Mucosa of rectum (tissue), 2 donors: ENCODE results near the gene SYNDIG1.

ENCODE experiments used
- H3K27ac ChIP-seq, 2 donors: one replicate each; pipeline ENCODE4 v1.7.0; 2013; ENCODE audit warnings: inconsistent platforms in 2 of 2, low read depth in 2 of 2, low read length in 2 of 2
- H3K27me3 ChIP-seq, 2 donors: one replicate each; pipeline ENCODE4 v1.7.0; 2013; ENCODE audit warnings: low read length in 2 of 2; ENCODE audit not compliant: control insufficient read depth in 2 of 2, insufficient read depth in 2 of 2
- H3K36me3 ChIP-seq, 2 donors: one replicate each; pipeline ENCODE4 v1.7.0; 2013; ENCODE audit warnings: low read length in 2 of 2; ENCODE audit not compliant: control insufficient read depth in 2 of 2, insufficient read depth in 2 of 2
- H3K4me1 ChIP-seq, 2 donors: one replicate each; pipeline ENCODE4 v1.7.0; 2013; ENCODE audit warnings: low read length in 2 of 2, mild to moderate bottlenecking in 1 of 2; ENCODE audit not compliant: control insufficient read depth in 2 of 2, insufficient read depth in 2 of 2
- H3K4me3 ChIP-seq, 2 donors: one replicate each; pipeline ENCODE4 v1.7.0; 2013; ENCODE audit warnings: low read length in 2 of 2
- H3K9ac ChIP-seq, 2 donors: one replicate each; pipeline ENCODE4 v1.7.0; 2013; ENCODE audit warnings: low read length in 2 of 2, low read depth in 1 of 2, mild to moderate bottlenecking in 1 of 2
- H3K9me3 ChIP-seq, 2 donors: one replicate each; pipeline ENCODE4 v1.7.0; 2013; ENCODE audit warnings: low read length in 2 of 2; ENCODE audit not compliant: control insufficient read depth in 2 of 2
- donor health status: healthy.
- donor health status: Normal muscosa, but diverticular disease.

The SYNDIG1 gene

DNA sequence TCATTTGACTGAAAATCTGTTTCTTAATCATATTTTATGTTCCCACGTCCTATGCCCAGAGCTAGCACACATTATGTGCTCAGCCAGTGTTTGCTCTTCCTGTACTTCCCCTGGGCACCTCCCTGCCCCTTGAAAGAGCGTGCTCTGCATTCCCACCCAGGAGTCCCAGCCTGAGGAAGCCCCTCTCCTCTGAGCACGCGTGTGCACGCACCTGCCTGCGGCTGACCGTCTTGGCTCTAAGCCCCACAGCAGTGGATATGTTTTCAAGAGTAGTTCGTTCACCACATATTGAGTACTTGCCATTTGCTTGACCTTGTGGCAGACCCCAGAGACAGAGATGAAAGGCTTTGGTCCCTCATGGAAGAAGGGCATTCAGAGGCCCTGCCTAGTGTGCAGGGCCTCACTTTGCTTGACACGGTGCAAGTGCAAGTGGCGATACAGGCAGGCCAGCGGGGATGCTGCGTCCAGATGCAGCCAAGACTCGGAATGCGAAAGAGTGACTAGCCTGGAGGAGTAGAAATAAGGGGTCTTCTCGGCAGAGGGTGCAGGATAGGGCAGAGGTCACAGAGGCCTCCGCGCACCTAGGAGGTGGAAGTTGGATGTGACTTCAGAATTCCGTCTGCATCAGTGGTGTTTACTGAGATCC, 14.1 kb downstream of the SYNDIG1 start:
- H3K27ac ChIP-seq: no peak overlapping the region
- H3K9me3 ChIP-seq: no peaks in the 10 kb centered on the region
- no peak overlapping the region for H3K9ac ChIP-seq
- peaks cover 0 to 8% of the 10 kb centered on the region in 2 donors for H3K4me1 ChIP-seq
- H3K4me3 ChIP-seq: no peak overlapping the region
- no peaks in the 10 kb centered on the region for H3K27me3 ChIP-seq
- H3K36me3 ChIP-seq: no peaks in the 10 kb centered on the region

DNA sequence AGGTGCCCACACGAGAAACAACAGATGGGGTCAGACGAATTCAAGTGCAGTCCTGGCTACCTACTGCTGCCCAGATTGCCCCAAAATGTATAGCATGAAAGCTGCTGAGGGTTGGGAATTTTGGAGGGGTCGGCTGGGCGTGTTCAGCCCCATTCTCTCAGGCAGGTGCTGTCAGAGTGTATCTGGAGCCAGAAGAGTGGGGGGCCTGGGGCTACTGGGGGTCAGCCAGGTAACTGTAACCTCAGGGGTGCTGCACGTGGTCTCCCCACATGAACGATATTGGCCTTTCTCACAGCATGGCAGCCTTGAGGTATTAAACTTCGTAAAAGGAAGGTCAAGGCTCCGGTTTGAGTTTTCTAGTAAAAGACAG, 14.6 kb downstream of the SYNDIG1 start:
- H3K4me3 ChIP-seq: no peak overlapping the region
- no peak overlapping the region for H3K9ac ChIP-seq
- no peaks in the 10 kb centered on the region for H3K27me3 ChIP-seq
- H3K27ac ChIP-seq: no peak overlapping the region
- peaks cover 0 to 8% of the 10 kb centered on the region in 2 donors for H3K4me1 ChIP-seq
- no peaks in the 10 kb centered on the region for H3K36me3 ChIP-seq
- no peaks in the 10 kb centered on the region for H3K9me3 ChIP-seq

DNA sequence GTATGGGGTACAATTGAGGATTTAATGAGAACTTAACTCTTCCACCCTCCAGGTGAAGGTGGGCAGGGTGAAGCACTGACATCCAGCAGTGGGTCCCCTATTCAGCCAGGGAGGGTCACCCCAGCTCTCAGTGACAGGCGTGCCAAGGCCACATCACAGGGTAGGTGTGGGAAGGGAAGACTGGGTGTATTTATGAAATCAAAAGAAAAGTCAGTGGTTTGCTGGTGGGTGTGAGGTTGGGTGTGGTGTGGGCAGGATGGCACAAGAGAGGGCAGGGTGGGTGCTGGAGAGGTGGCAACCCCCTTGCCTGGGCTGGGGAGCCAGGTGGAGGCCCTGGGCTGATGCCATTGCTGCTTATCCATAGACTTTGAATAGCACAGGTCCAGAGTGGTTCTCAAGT, 16.6 kb downstream of the SYNDIG1 start:
- Histone ChIP-seq H3K9ac (no peak overlapping the region), H3K9me3 (no peaks in the 10 kb centered on the region), H3K4me3 (no peak overlapping the region), H3K27ac (no peak overlapping the region), H3K27me3 (no peaks in the 10 kb centered on the region), H3K4me1 (peaks cover 0 to 8% of the 10 kb centered on the region in 2 donors), H3K36me3 (no peaks in the 10 kb centered on the region)

DNA sequence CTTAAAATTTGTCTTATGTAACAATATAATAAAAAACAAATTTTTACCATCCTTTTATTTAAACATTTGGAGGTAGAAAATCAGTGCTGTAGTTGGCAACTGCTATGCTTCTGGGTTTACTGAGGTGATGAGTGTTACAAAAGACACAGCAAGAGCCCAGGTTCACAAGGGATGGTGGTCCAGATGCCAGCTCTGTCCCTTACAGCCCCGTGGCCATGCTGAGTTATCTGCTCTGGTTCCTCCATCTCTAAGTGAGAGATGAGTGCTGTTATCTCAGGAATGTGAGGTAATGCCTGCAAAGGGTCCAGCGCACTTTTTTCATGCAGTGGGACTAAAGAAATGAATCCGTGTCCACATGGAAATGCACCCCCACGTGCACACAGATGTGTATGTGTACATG, 17.8 kb downstream of the SYNDIG1 start:
- no peaks in the 10 kb centered on the region for H3K27me3 ChIP-seq
- no peak overlapping the region for H3K9ac ChIP-seq
- no peaks in the 10 kb centered on the region for H3K9me3 ChIP-seq
- H3K36me3 ChIP-seq: no peaks in the 10 kb centered on the region
- H3K4me1 ChIP-seq: peaks cover 0 to 8% of the 10 kb centered on the region in 2 donors
- no peak overlapping the region for H3K27ac ChIP-seq
- no peak overlapping the region for H3K4me3 ChIP-seq

DNA sequence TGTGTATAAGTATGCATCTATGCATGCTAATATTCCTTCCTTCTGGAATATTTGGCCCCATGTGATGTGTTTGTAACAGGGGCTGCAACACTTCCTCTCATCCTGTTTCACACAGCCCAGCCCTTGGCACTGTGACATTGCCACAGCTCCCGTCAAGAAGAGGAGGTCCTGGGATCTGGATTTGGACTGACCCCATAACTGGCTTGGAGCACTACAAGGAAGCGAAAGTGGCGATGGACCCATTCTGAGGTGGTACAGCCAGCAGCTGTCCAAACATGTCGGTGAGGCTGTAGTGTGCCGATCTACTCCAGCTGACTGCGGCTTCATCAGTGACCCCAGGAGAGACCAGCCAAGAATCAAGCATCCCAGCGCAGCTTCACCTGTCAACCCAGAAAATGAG, 18.2 kb downstream of the SYNDIG1 start:
- Histone ChIP-seq H3K4me1 (peaks cover 0 to 8% of the 10 kb centered on the region in 2 donors), H3K36me3 (no peaks in the 10 kb centered on the region), H3K4me3 (no peak overlapping the region), H3K9ac (no peak overlapping the region), H3K27ac (no peak overlapping the region), H3K9me3 (no peaks in the 10 kb centered on the region), H3K27me3 (no peaks in the 10 kb centered on the region)

DNA sequence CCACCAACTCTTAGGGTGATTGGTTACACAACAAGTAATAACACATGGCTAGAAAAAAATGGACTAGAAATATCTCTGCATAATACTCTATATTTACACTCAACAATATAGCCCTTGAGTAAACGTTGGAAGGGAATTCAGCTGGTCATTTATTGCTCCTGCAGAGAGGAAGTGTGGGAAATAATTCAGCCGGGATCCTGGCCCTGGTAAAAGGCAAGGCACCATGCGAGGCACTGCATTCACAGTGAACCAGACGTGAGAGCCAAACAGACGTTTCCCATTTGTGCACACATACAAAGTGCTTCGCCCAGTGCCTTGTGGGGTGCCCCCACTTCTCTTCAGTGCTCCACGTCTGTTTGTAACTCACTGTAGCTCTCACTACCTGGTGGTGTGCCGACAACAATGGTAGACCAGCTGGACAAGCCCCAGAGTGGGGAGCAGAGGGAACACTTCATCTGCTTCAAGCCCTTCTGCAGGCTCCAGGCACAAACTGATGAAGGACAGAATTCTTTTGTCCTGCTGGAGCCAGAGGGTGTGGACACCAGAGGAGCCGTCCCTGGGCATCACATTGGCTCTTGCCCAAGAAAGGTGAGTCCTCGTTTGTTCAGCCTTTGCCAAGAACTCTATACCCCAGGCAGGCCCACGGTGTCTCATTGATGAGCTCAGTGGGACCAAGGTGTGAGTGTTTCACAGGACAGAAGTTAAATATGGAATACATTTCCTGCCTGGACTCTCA, 18.8 kb downstream of the SYNDIG1 start:
- Histone ChIP-seq H3K9me3 (no peaks in the 10 kb centered on the region), H3K27ac (no peak overlapping the region), H3K4me1 (peaks cover 0 to 8% of the 10 kb centered on the region in 2 donors), H3K9ac (no peak overlapping the region), H3K27me3 (no peaks in the 10 kb centered on the region), H3K36me3 (no peaks in the 10 kb centered on the region), H3K4me3 (no peak overlapping the region)

DNA sequence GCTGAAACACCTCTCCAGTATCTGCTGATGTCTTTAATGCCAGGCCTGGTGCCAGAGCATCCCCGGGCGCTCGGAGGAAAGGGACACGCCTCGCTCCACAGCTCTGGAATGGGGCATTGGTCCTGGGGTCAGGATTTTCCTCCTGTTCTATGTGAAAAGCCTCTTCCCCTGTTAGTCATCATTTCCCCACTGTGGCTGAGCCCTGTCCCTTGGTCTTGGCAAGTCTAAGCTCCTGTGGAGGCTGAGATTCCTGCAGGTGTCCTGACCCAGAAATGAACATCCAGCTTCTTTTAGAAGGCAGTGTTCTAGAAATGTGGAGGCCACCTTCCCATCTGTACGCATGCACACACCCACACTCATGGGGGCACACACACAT, 19.4 kb downstream of the SYNDIG1 start:
- no peaks in the 10 kb centered on the region for H3K27me3 ChIP-seq

DNA sequence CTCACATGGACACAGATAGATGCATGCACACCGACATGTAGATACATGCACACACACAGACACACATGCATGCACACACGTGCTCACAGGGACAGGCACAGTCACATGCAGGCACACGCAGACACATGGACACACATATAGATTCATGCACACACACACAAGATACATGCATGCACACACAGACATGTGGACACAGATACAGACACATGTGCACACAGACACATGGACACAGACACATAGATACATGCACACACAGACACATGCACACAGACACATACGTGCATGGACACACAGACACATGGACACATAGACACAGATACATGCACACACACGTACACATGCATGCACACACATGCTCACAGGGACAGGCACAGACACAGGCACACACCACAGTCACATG, 19.8 kb downstream of the SYNDIG1 start:
- no peaks in the 10 kb centered on the region for H3K27me3 ChIP-seq
- no peak overlapping the region for H3K4me3 ChIP-seq
- H3K4me1 ChIP-seq: peaks cover 0 to 8% of the 10 kb centered on the region in 2 donors
- no peaks in the 10 kb centered on the region for H3K9me3 ChIP-seq
- no peak overlapping the region for H3K27ac ChIP-seq
- H3K36me3 ChIP-seq: no peaks in the 10 kb centered on the region
- no peak overlapping the region for H3K9ac ChIP-seq

More for the DNA sequence above, 19.4 kb downstream of the SYNDIG1 start:
- no peak overlapping the region for H3K27ac ChIP-seq
- H3K9me3 ChIP-seq: no peaks in the 10 kb centered on the region
- H3K4me3 ChIP-seq: no peak overlapping the region
- peaks cover 0 to 8% of the 10 kb centered on the region in 2 donors for H3K4me1 ChIP-seq
- H3K36me3 ChIP-seq: no peaks in the 10 kb centered on the region
- no peak overlapping the region for H3K9ac ChIP-seq

DNA sequence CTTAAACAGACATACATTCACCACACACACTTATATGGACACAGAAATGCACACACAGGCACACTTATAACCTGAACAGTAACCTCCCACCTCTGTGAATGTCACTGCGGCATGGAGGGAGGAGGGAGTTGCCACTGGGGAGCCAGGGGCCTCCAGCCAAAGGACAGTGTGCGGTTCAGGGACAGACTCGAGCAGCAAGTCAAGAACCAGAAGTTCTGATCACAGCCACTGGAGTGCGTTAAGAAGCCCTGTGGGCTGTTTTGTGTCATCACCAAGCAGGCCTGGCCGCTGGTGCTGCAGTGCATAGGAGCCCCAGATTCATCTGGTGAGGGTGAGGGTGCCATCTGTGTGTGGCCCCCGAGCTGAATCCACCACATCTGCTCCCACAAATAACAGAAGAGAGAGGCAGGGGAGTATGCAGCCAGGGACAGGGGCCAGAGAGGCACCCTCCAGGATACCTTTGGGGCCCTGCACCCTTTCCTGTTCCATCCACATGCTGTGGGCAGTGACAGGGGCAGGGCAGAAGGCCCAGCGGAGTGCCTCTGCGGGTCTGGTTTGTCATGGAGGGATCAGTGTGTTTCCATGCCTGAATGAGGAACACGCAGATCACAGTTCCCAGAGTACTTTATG, 20.3 kb downstream of the SYNDIG1 start:
- no peak overlapping the region for H3K27ac ChIP-seq
- H3K27me3 ChIP-seq: no peaks in the 10 kb centered on the region
- no peak overlapping the region for H3K9ac ChIP-seq
- no peak overlapping the region for H3K4me3 ChIP-seq
- no peaks in the 10 kb centered on the region for H3K9me3 ChIP-seq
- peaks cover 0 to 8% of the 10 kb centered on the region in 2 donors for H3K4me1 ChIP-seq
- no peaks in the 10 kb centered on the region for H3K36me3 ChIP-seq

DNA sequence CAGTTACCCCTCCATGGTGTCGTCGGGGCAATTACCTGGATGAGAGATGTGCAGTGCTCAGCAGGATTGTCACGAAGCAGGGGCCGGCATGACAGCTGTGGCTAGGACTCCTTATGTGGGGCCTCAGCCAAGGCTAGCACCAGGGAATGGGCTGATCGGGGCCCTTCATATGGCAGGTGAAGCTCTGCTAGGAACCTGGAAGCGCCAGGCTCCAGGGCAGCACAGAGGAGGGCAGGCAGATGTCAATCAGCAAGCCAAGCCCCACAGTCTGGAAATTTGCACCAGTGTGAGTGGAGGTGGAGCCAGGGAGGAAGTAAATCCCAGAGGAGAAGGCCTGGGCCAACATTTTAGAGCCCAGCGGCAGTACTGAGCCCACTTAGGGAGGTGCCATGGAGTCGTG, 21.2 kb downstream of the SYNDIG1 start:
- no peaks in the 10 kb centered on the region for H3K9me3 ChIP-seq
- no peaks in the 10 kb centered on the region for H3K36me3 ChIP-seq
- H3K4me3 ChIP-seq: no peak overlapping the region
- H3K27me3 ChIP-seq: no peaks in the 10 kb centered on the region
- no peak overlapping the region for H3K27ac ChIP-seq
- H3K9ac ChIP-seq: no peak overlapping the region
- peaks cover 0 to 8% of the 10 kb centered on the region in 2 donors for H3K4me1 ChIP-seq
